Lower lobe of right lung (tissue), 2 donors: ENCODE measurements around the gene COA1. TPM values are rescaled to one million over a fixed set of nuclear protein-coding genes. Genes with fewer than 3 reads are reported as not detected.

ENCODE experiments used
- ATAC-seq, 2 donors: fragments of 200-7000 bp; cut with Tn5 transposase; one replicate each; pipeline ENCODE4 v1.9.1; 2020 to 2022; ENCODE audit warnings: mild to moderate bottlenecking in 2 of 2, moderate library complexity in 2 of 2
- DNase-seq: peaks from one replicate; pipeline ENCODE4 v3.0.0-alpha.2; 2020
- H3K27ac ChIP-seq: fragments of 200-600 bp; one replicate; pipeline ENCODE4 v1.8.0; 2022
- H3K27me3 ChIP-seq: fragments of 200-600 bp; one replicate; pipeline ENCODE4 v1.8.0; 2022; ENCODE audit warnings: low read depth
- H3K36me3 ChIP-seq: fragments of 200-600 bp; one replicate; pipeline ENCODE4 v1.8.0; 2022; ENCODE audit warnings: mild to moderate bottlenecking
- H3K4me1 ChIP-seq: fragments of 200-600 bp; one replicate; pipeline ENCODE4 v1.8.0; 2022
- H3K4me3 ChIP-seq: fragments of 200-600 bp; one replicate; pipeline ENCODE4 v1.8.0; 2022; ENCODE audit warnings: mild to moderate bottlenecking
- H3K9me3 ChIP-seq: fragments of 200-600 bp; one replicate; pipeline ENCODE4 v1.8.0; 2022
- CTCF ChIP-seq: fragments of 200-600 bp; IDR thresholded peaks from one replicate; pipeline ENCODE4 v1.8.0; 2022; ENCODE audit warnings: antibody characterized with exemption, mild to moderate bottlenecking
- intact Hi-C: fragments of 100-400 bp; cut with DNase I; formaldehyde crosslinking; loops from one replicate; pipeline ENCODE4 v1.11.0; 2022
- total RNA-seq: library from RNA; stranded (reverse); fragmentation: NEBNext Ultra II Directional; extraction: Animal tissue kit (Norgen Biotek cat#: 25700); gene quantifications from one replicate; pipeline ENCODE4 v1.2.1, GENCODE V29; 2021
- donor health status: DM: no; HTN: yes; CAD: no; lungs with severe emphysema.

Gene COA1
- total RNA-seq, 1 donor from 2014 or later: 43.3 TPM

GRCh38 chr7:43769791-43770465 is 40.6 kb upstream of the COA1 start:
- Histone ChIP-seq H3K36me3 (peaks cover 24% of the 10 kb centered on the region), H3K27ac (peak overlapping the region; percentile 20), H3K9me3 (no peaks in the 10 kb centered on the region), H3K4me3 (no peak overlapping the region), H3K4me1 (peaks cover 13% of the 10 kb centered on the region), H3K27me3 (no peaks in the 10 kb centered on the region)
- intact Hi-C loops: no loop called here
- no peak for TF ChIP-seq CTCF
- ATAC-seq (peak; percentile 30 to 31), DNase-seq (no peak)

- peak overlapping the region; percentile 20 for H3K27ac ChIP-seq
- intact Hi-C loops: no loop called here
These were observed 40.0 kb upstream of the COA1 start for GRCh38 chr7:43769281-43769680.

GRCh38 chr7:43768887-43769272 is 39.6 kb upstream of the COA1 start:
- intact Hi-C loops: no loop called here
- peaks cover 17% of the 10 kb centered on the region for H3K4me1 ChIP-seq
- no peak overlapping the region for H3K4me3 ChIP-seq
- peak overlapping the region; percentile 20 for H3K27ac ChIP-seq
- DNase-seq (no peak), ATAC-seq (no peak)
- peaks cover 24% of the 10 kb centered on the region for H3K36me3 ChIP-seq
- TF ChIP-seq CTCF: no peak
- H3K9me3 ChIP-seq: no peaks in the 10 kb centered on the region
- no peaks in the 10 kb centered on the region for H3K27me3 ChIP-seq

More at GRCh38 chr7:43769281-43769680, 40.0 kb upstream of the COA1 start:
- Histone ChIP-seq H3K4me3 (no peak overlapping the region), H3K4me1 (peaks cover 16% of the 10 kb centered on the region), H3K9me3 (no peaks in the 10 kb centered on the region), H3K36me3 (peaks cover 24% of the 10 kb centered on the region), H3K27me3 (no peaks in the 10 kb centered on the region)
- no peak for DNase-seq
- no peak for TF ChIP-seq CTCF
- ATAC-seq: no peak

- Histone ChIP-seq H3K9me3 (no peaks in the 10 kb centered on the region), H3K4me1 (peaks cover 22% of the 10 kb centered on the region), H3K36me3 (peaks cover 24% of the 10 kb centered on the region), H3K27me3 (no peaks in the 10 kb centered on the region), H3K4me3 (no peak overlapping the region), H3K27ac (no peak overlapping the region)
- intact Hi-C loops: no loop called here
- ATAC-seq (no peak), DNase-seq (no peak)
- TF ChIP-seq CTCF: no peak
These were observed 39.0 kb upstream of the COA1 start for GRCh38 chr7:43768201-43768886.

- H3K27ac ChIP-seq: no peak overlapping the region
- H3K36me3 ChIP-seq: peaks cover 16% of the 10 kb centered on the region
- no peaks in the 10 kb centered on the region for H3K9me3 ChIP-seq
- no peaks in the 10 kb centered on the region for H3K27me3 ChIP-seq
- TF ChIP-seq CTCF: no peak
- DNase-seq (no peak), ATAC-seq (no peak)
- H3K4me1 ChIP-seq: peaks cover 31% of the 10 kb centered on the region
- no peak overlapping the region for H3K4me3 ChIP-seq
- intact Hi-C loops: no loop called here
These were observed 38.0 kb upstream of the COA1 start for GRCh38 chr7:43767311-43767710.
